Ovary (tissue), 9 donors: ENCODE data around the gene NCOA3. TPM values are rescaled to one million over a fixed set of nuclear protein-coding genes. Genes with fewer than 3 reads are reported as not detected.

Experiments used
- DNase-seq, 5 donors: peaks; one replicate each; pipeline ENCODE4 v3.0.0-alpha.2; 2019 to 2020
- H3K27ac ChIP-seq, 2 donors: fragments of 200-600 bp; one replicate each; pipeline versions ENCODE4 v1.5.1 to v1.8.0; 2019 to 2022
- H3K27me3 ChIP-seq: fragments of 200-600 bp; one replicate; pipeline ENCODE4 v1.8.0; 2022
- H3K36me3 ChIP-seq: fragments of 200-600 bp; sonication (generic); one replicate; pipeline ENCODE4 v1.5.1; 2019
- H3K4me1 ChIP-seq: one replicate; pipeline ENCODE4 v1.8.1; 2013; ENCODE audit warnings: mild to moderate bottlenecking, moderate library complexity; ENCODE audit not compliant: insufficient read depth
- H3K4me3 ChIP-seq: fragments of 200-600 bp; sonication (generic); one replicate; pipeline ENCODE4 v1.5.1; 2017
- H3K9me3 ChIP-seq, 2 donors: fragments of 200-600 bp in 1 of 2; sonication (generic) in 1 of 2; one replicate each; pipeline versions ENCODE4 v1.5.1 to v1.8.1; 2013 to 2019; ENCODE audit warnings: mild to moderate bottlenecking in 1 of 2, moderate library complexity in 1 of 2
- EP300 ChIP-seq: sonication (generic); formaldehyde crosslinking; IDR thresholded peaks from one replicate; pipeline ENCODE4 v1.6.1; 2017; ENCODE audit warnings: antibody characterized with exemption
- POLR2A ChIP-seq: fragments of 450-650 bp; IDR thresholded peaks from one replicate; pipeline ENCODE4 v1.6.1; 2017; ENCODE audit warnings: antibody characterized with exemption, mild to moderate bottlenecking, moderate library complexity
- WGBS, 3 donors: extraction: QIAGEN DNeasy Blood & Tissue Kit in 1 of 3; methylation state at CpG; one replicate each; pipeline versions ENCODE4 v1.1.5 to v1.1.7; 2013 to 2017; 5-methylcytosine and 5-hydroxymethylcytosine counted together
- intact Hi-C, 4 donors: fragments of 100-400 bp; cut with DNase I; formaldehyde crosslinking; loops; one replicate each; pipeline versions ENCODE4 v1.11.0 to v1.15.1; 2022 to 2023
- polyA plus RNA-seq, 2 donors: library from polyadenylated mRNA; stranded (reverse); fragments of 200-250 nt in 1 of 2; fragments of 350-450 nt in 1 of 2; fragmentation: Illumina TruSeq in 1 of 2; extraction: RNeasy Lipid Tissue Mini Kit (QIAGEN cat#74804) in 1 of 2; gene quantifications; one replicate each; pipeline ENCODE4 v1.2.3, GENCODE V29; 2013 to 2014
- total RNA-seq, 7 donors: library from RNA; depleted of rRNA in 2 of 7; stranded (reverse); fragments of >200 nt in 2 of 7; fragmentation: NEBNext Ultra II Directional in 3 of 7; extraction: Animal tissue kit (Norgen Biotek cat#: 25700) in 3 of 7; gene quantifications; one replicate each; pipeline versions ENCODE4 v1.1.0 to v1.2.4, GENCODE V29; 2016 to 2023
- TF ChIP-seq, protein P1 (sequence below), 3 donors: fragments of 450-650 bp in 2 of 3; fragments of 200-600 bp in 1 of 3; IDR thresholded peaks; one replicate each; pipeline versions ENCODE4 v1.5.1 to v1.8.0; 2016 to 2022; ENCODE audit warnings: antibody characterized with exemption in 3 of 3, mild to moderate bottlenecking in 1 of 3
- donor health status: DM: no; HTN: no; CAD: no; lungs with moderate emphysema.
- donor health status: DM: no; HTN: no; CAD: no.
- donor health status: Bipolar disorder and iron deficiency.
- donor health status: DM: yes; HTN: yes; CAD: no.
- donor health status: DM: no; HTN: no; CAD: no.
- donor health status: DM: yes; HTN: yes; CAD: no.

The NCOA3 gene
- total and polyA plus RNA-seq, 9 donors = 8.2 to 32.4 (median 25.7) TPM

DNA sequence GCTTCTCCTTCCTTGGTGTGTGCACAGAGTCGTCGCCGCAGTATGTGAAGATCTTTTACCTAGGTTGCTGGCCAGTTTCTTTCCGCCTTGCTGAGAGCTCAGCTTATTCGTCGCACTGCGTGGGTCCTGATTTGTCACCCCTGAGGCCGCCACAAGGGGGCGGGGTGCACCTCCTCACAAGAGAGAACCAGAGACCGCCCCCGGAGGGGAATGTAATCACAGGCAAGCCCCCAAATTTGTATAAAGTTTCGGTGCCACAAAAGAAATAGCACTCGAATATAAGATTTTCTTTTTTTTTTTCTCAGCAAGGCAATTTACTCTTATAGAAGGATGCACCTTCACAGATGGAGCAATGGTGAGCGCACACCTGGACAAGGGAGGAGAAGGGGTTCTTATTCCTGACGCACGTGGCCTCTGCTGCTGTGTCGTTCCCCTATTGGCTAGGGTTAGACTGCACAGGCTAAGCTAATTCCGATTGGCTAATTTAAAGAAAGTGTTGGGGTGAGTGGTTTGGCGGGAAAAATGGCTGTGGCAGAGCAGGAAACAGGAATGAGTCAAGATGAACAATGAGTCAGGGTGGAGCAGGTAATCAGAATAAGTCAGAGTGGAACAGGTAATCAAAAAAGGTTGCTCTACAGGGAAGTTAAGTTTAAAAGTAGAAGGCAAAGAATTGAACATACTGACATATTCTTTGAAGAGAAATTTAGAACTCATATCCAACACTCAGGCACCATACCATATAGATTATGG lies 19.5 kb downstream of the NCOA3 start:
- Histone ChIP-seq H3K4me3 (no peak overlapping the region), H3K27me3 (no peaks in the 10 kb centered on the region), H3K27ac (no peak overlapping the region), H3K36me3 (no peaks in the 10 kb centered on the region), H3K4me1 (no peaks in the 10 kb centered on the region), H3K9me3 (no peaks in the 10 kb centered on the region)
- TF ChIP-seq POLR2A (no peak), EP300 (no peak)
- TF ChIP-seq, protein P1, sequence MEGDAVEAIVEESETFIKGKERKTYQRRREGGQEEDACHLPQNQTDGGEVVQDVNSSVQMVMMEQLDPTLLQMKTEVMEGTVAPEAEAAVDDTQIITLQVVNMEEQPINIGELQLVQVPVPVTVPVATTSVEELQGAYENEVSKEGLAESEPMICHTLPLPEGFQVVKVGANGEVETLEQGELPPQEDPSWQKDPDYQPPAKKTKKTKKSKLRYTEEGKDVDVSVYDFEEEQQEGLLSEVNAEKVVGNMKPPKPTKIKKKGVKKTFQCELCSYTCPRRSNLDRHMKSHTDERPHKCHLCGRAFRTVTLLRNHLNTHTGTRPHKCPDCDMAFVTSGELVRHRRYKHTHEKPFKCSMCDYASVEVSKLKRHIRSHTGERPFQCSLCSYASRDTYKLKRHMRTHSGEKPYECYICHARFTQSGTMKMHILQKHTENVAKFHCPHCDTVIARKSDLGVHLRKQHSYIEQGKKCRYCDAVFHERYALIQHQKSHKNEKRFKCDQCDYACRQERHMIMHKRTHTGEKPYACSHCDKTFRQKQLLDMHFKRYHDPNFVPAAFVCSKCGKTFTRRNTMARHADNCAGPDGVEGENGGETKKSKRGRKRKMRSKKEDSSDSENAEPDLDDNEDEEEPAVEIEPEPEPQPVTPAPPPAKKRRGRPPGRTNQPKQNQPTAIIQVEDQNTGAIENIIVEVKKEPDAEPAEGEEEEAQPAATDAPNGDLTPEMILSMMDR (IDR thresholded peaks at IDR 0.05) = no peak
- DNase-seq = no peak
- intact Hi-C loops = no loop called here
- WGBS, 3 donors = 97 to 98% (median 98%) methylated on average over 19 of the region's 19 CpGs

DNA sequence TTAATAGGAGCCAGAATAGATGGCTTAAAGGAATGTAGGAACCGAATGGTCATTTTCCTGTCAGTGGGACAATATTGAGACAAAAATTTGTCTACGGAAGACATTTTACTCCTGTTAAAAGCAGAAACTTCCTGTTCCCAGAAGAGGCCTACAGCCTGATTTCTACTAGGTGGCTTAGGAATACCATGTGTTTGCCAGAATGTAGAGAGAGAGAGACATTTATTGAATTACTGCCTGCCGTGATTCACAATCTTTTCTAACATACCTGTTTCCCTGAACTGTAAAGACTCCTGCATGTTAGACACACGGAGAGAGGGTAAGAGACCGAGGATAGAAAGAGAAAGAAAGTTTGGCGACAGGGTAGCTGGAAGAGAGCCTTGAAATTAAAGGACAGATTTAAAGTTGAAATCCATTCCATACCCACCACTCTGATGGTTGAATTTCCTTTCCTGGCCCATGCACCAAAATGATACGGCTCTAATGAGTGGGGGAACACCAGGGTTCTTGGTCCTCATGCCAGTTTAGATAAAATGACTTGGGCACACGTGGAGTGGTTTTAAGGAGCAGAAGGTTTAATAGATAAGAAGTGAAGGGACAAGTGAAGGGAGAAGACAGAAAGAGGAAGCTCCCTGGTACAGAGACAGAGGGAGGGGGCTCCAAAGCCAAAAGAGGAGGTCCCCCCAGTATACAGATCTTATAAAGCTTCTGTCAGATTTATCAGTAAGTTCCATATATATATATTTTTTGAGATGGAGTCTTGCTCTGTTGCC lies 22.5 kb downstream of the NCOA3 start:
- Histone ChIP-seq H3K36me3 (no peaks in the 10 kb centered on the region), H3K27me3 (no peaks in the 10 kb centered on the region), H3K4me1 (no peaks in the 10 kb centered on the region), H3K27ac (no peak overlapping the region), H3K9me3 (no peaks in the 10 kb centered on the region), H3K4me3 (no peak overlapping the region)
- no peak for DNase-seq
- no peak for TF ChIP-seq POLR2A
- TF ChIP-seq EP300 = no peak
- TF ChIP-seq, protein P1 (IDR thresholded peaks at IDR 0.05) = no peak
- 62 to 84% (median 76%) methylated on average over 8 of the region's 8 CpGs for WGBS, 3 donors
- intact Hi-C loops = no loop called here

DNA sequence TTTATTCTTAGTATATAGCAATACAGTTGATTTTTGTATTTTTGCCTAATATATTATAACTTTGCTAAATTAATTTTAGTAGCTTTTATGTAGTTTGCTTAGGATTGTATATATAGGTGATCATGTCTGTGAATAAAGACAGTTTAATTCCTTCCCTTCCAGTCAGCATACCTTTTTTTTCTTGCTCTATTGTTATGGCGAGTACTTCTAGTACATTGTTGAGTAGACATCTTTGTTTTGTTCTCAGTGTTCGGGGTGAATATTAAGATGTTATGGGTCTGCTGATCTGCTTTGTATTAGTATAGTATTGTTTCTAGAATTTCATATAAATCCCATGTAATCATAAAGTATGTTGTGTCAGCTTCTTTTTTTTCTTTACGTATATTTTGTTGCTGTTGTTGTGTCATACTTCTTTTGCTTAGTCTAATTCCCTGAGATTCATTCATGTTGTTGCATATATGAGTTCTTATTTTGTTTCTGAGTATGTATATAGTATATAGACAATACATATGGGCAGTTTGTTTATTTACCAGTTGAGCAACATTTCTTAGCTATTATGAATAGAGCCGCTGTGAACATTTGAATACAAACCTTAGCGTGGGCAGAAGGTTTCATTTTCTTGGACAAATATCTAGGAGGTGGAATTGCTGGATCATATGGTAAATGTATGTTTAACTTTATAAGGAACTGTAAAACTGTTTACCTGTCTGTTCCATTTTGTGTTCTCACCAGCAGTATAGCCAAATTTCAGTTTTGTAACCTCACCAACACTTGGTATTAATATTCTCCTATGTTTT lies 25.5 kb downstream of the NCOA3 start:
- intact Hi-C loops = no loop called here
- no peak for DNase-seq
- TF ChIP-seq, protein P1 (IDR thresholded peaks at IDR 0.05) = no peak
- no peak for TF ChIP-seq EP300
- TF ChIP-seq POLR2A = no peak
- Histone ChIP-seq H3K4me3 (no peak overlapping the region), H3K27me3 (no peaks in the 10 kb centered on the region), H3K27ac (no peak overlapping the region), H3K36me3 (no peaks in the 10 kb centered on the region), H3K9me3 (no peaks in the 10 kb centered on the region), H3K4me1 (peaks cover 1% of the 10 kb centered on the region)
- WGBS, 3 donors = 95 to 99% (median 98%) methylated on average over 5 of the region's 5 CpGs

DNA sequence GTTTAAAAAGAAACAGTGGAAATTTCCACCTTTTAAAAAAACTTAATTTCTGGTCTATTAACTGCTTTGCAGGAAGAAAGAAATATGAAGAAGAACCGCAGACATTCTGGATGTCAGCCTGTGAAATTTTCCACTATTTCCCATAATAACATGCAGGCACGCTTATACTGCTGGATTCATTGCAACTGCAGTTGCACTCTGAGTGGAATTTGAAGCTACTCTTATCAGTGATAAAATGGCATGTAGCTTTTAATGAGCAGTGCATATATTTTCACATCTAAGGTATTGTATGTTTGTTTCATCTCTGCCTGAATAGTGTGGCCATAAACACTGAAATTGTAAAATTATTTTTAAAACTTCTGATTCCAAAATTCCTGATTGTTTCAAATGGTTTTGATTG lies 28.2 kb downstream of the NCOA3 start:
- Histone ChIP-seq H3K27me3 (no peaks in the 10 kb centered on the region), H3K27ac (no peak overlapping the region), H3K4me3 (no peak overlapping the region), H3K9me3 (no peaks in the 10 kb centered on the region), H3K36me3 (no peaks in the 10 kb centered on the region), H3K4me1 (peaks cover 1% of the 10 kb centered on the region)
- DNase-seq = no peak
- WGBS, 3 donors = 17 to 24% (median 22%) methylated on average over 2 of the region's 2 CpGs
- intact Hi-C loops = no loop called here
- TF ChIP-seq POLR2A (no peak), EP300 (no peak)
- TF ChIP-seq, protein P1 (IDR thresholded peaks at IDR 0.05) = no peak
